Amniotic stem cell (primary cell): Measurements from ENCODE around the gene FIGLA.

Experiments used
- DNase-seq: peaks from one replicate; lab custom pipeline; 2025; lab: John Stamatoyannopoulos, UW

FIGLA gene

DNA sequence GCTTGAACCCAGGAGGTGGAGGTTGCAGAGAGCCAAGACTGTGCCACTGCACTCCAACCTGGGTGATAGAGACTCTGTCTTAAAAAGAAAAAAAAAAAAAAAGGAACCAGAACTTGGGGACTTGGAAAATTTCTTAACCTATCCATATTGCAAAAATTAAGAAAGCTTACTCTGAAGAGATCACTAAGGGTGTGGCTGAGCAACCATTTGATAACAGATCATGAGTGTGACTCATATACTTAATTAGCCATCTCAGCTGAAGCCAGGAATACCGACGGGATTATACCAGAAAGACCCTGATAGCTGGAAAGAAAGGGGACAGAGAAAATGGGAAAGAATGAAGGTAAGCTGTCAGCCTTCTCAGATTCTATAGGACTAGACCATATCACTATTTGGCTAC, 15.3 kb downstream of the FIGLA start:
- no peak for DNase-seq

GRCh38 chr2:70772486-70773155, 17.8 kb downstream of the FIGLA start:
- DNase-seq: no peak

DNA sequence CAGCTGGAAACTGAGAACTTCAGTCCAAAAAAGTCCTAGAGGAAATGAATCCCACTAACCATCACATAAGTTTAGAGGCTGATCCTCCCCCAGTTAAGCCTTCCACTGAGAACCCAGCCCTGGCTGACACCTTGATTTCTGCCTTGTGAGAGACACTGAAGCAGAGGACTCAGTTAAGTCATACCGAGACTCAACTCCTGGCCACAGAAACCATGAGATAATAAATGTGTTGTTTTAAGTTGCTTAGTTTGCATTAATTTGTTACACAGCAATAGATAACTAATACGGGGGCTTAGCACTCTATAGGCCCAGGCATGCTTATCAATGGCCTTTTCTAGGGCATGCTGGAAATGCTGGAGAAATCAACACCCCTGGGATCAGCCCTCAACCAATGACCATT, 19.0 kb downstream of the FIGLA start:
- no peak for DNase-seq

- DNase-seq: no peak
Observed at GRCh38 chr2:70769450-70769849, 21.0 kb downstream of the FIGLA start.

- no peak for DNase-seq
Observed at GRCh38 chr2:70768590-70769085, 21.8 kb downstream of the FIGLA start.

DNA sequence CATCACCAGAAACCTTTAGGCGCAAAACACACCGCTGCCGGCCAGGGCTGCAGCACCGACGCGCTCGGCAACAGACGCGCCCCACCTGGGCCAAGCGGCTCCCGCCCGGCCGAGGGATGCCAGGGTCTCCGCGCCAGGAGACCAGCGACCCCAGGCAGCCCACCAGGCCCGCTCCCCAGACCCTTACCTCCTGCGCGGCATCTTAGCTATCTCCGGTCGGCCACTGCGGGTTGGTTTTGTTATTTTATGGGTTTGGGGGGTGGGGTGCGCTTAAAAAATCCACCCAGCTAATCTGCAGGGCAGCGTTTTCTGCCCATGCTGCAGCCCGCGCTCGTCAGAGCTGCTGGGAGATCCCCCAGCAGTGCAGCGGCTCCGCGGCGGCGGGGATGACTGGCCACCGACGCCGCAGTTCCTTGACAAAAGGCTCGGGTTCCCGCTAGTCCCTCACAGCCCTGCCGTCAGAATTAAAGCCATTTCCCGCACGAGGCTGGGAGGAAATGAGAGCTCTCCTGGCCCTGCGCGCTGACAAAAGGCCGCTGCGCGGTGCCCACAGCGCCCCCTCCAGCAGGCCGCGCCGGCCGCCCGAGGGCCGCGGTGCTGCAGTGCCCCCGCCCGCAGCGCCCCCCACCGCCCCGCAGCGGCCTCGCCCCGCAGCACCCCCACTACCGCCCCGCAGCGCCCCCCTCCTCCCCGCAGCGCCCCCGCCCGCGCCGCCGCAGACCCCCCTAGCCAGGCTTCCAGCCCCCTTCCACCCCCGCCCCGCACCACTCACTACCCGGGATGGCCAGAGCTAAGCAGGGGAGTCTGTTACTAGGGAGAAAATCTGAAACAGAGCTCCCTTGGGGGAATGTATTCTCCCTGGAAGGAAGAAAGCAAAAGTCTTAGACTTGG, 22.5 kb downstream of the FIGLA start, which contains the start of gene ADD2:
ADD2 (minus strand) TSS at position 502 of the 891 bp plus-strand sequence. CDS start 61,792 bp downstream, outside the sequence.
- DNase-seq: no peak

GRCh38 chr2:70767079-70767698, 23.3 kb downstream of the FIGLA start:
- no peak for DNase-seq

DNA sequence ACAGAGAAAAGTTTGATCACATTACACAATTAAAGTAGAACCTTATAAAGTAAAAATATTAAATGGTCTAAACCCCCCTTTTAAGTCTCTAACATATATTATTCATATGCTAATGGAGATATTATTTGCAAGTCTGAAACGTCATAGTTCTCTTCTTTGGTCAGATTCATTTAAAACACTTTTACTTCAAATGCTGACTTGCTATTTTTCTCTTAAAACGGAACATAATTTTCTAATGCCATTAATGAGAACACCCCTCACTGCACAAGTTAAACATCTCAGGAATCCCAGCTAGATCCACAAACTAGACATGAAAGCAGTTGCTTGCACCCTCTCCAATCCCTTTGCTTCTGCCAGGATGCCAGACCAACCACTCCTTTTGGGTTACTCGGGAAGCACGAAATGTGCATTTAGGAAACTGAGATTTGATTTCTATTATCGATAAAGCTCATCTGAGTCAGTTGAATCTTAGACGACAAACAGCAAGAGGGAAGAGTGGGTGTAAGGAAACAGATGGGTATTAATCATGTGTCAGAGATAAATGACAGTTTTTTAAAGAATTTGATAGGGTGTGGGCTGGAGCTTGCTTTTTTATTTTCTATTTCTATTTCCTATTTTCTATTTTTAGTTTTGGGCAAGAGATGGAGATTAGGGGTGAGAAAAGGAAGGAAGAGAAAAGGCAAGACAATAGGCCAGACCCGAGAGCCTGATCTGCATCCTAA, 23.9 kb downstream of the FIGLA start:
- no peak for DNase-seq

GRCh38 chr2:70765507-70765906, 24.9 kb downstream of the FIGLA start:
- DNase-seq: no peak

DNA sequence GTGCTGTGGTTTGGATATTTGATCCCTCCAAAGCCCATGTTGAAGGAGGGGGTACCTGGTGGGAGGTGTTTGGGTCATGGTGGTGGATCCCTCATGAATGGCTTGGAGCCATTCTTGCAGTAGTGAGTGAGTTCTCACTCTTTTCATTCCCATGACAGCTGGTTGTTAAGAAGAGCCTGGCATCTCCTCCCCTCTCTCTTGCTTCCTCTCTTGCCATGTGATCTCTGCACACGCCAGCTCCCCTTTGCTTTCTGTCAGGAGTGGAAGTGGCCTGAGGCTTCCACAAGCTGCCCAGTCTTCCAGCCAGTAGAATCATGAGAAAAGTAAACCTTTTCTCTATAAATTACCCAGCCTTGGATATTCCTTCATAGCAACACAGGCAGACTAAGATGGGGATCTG, 31.0 kb downstream of the FIGLA start:
- DNase-seq: no peak

DNA sequence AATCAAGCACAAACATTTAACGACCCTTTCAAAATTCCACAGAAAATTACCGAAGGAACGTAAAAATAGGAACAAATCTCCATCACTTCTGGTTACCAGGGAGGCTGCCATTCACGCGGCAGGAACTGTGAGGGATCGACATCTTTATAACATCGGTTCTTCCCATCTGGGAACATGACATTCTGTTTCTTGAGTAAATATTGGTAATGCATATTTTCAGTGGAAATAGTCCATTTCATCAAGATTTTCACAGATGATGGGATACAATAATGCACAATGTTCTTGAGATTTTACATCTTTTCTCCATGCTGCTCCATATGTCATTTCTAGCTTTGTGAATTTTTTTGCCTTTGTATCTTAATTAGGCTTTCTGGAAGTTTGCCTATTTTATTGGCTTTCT, 32.5 kb downstream of the FIGLA start:
- no peak for DNase-seq

- DNase-seq: no peak
Observed at GRCh38 chr2:70757360-70757759, 33.1 kb downstream of the FIGLA start.

GRCh38 chr2:70756128-70756527, 34.3 kb downstream of the FIGLA start:
- no peak for DNase-seq

- DNase-seq: no peak
Observed at GRCh38 chr2:70753902-70754301, 36.5 kb downstream of the FIGLA start.

DNA sequence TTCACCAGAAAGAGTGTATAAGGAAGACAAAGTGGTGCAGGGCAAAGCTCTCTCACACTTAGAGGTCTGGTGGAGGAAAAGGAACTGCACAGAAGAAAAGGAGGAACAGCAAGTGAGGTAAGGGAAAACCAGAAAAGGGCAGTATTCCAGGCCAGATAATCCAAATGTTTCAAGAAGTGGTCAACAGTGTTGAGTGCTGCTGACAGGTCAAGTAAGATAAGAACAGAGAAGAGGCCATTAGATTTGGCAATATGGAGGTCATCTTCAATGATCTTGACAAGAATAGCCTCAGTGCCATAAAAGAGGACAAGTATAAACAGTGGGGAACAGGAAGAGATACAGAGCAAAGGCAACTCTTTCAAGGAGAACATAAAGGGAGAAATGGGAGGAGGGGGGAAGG, 37.4 kb downstream of the FIGLA start:
- DNase-seq: no peak

GRCh38 chr2:70752396-70752795, 38.0 kb downstream of the FIGLA start:
- no peak for DNase-seq

- no peak for DNase-seq
Observed at GRCh38 chr2:70751881-70752280, 38.6 kb downstream of the FIGLA start.

DNA sequence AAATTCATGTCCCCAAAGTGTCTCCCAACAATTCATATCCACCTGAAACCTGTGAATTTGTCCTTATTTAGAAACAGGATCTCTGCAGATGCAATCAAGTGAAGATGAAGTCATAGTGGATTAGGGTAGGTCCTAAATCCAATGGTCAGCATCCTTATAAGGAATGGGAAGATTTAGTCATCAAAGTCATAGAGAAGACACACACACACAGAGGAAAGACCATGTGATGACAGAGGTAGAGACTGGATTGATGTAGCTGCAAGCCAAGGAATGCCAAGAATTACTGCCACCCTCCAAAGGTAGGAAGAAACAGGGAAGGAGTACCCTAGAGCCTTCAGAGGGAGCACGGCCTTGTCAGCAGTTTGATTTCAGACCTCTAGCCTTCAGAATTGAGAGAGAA, 40.1 kb downstream of the FIGLA start:
- DNase-seq: no peak

GRCh38 chr2:70748002-70748784, 42.2 kb downstream of the FIGLA start:
- DNase-seq: no peak

DNA sequence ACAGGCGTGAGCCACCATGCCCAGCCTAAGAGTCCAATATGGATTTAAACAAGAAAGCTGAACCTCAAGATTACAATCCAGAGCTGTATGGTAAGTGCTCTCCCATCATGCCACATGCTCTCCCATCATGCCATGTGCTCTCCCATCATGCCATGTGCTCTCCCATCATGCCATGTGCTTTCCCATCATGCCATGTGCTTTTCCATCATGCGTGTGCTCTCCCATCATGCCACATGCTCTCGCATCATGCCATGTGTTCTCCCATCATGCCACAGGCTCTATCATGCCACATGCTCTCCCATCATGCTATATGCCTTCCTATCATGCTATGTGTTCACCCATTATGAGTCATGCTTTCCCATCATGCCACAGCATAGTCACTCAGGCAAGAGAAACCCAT, 43.2 kb downstream of the FIGLA start:
- DNase-seq: no peak
